ENCODE results near the gene PPAT. TPM values are rescaled to one million over a fixed set of nuclear protein-coding genes. Genes with fewer than 3 reads are reported as not detected.

Gene PPAT
- total and polyA plus RNA-seq, 2 donors: 4.9 to 21.3 TPM

Other genes starting within 250 kb of the PPAT start
- 33.8 TPM for gene AASDH, start 48.1 kb downstream of the PPAT start, total RNA-seq
- 6.1 TPM for gene AASDH, start 48.1 kb downstream of the PPAT start, polyA plus RNA-seq
- gene PAICS, start 645 bp upstream of the PPAT start, total RNA-seq: 25.7 TPM
- 41.8 TPM for gene PAICS, start 645 bp upstream of the PPAT start, polyA plus RNA-seq
- 70.4 TPM for gene SRP72, start 32.0 kb upstream of the PPAT start, total RNA-seq
- 47.6 TPM for gene SRP72, start 32.0 kb upstream of the PPAT start, polyA plus RNA-seq
- gene ARL9, start 70.2 kb upstream of the PPAT start, total RNA-seq: 0.32 TPM
- 0.23 TPM for gene ARL9, start 70.2 kb upstream of the PPAT start, polyA plus RNA-seq
- gene HOPX, start 245.7 kb upstream of the PPAT start, total RNA-seq: 45.9 TPM
- 43.7 TPM for gene HOPX, start 245.7 kb upstream of the PPAT start, polyA plus RNA-seq

All from urinary bladder (tissue), 2 donors.